ENCODE measurements around the gene ARPC1A.
"Not testable (repeated sequence)": the region's sequence is repeated elsewhere in the genome, so short reads cannot be mapped to it uniquely, and the experiment has no call there.

ARPC1A gene

DNA sequence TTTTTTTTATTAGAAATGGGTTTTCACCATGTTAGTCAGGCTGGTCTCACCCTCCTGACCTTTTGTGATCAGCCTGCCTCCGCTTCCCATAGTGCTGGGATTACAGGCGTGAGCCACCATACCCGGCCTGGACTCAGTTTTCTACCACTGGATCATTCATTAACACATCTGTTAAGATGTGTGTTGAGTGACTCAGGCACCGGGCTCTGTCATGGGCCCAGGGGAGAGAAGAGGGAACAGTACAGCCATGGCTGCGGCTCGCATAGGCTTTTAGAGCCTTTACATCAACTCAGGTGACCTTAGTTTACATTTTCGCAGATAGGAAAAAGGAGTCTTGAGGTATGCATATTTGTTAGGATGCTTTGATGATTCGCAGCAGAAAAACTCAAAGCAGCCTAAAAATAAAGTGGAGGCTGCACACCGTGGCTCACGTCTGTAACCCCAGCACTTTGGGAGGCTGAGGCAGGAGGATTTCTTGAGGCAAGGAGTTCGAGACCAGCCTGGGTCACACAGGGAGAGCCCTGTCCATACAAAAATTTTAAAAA lies 45.8 kb downstream of the ARPC1A start:
- DNase-seq, result no peak

DNA sequence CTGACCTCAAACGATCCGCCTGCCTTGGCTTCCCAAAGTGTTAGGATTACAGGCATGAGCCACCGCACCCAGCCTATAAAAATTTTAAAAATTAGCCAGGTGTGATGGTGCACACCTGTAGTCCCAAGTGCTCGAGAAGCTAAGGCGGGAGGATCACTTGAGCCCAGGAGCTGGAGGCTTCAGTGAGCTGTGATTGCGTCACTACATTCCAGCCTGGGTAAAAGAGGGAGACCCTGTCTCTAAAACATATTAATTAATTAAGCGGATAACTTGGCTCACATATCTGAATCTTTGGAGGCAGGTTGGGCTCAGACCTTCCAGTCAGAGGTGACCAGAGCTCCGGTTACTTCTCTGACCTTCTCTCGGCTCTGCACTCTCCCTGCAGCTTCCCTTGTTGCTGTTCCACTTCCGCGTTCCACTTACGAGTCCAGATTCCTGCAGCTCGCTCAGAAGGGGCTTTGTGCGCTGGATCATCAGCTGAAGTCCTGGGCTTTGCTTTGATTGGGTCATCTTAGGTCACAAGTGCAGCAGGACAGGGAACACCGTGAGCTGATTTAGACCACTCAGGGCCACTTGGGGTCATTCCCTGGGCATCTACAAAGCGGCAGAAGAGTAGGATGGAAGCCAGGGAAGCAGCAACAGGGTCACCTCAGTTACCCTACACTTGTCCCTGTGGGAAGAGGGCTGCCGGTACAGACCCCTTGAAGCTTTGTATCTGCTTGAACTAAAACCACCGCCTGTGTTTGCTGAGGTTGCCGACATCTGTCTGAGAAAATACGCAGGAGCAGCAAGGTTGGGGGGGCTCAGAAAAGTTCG lies 46.8 kb downstream of the ARPC1A start:
- no peak for DNase-seq

DNA sequence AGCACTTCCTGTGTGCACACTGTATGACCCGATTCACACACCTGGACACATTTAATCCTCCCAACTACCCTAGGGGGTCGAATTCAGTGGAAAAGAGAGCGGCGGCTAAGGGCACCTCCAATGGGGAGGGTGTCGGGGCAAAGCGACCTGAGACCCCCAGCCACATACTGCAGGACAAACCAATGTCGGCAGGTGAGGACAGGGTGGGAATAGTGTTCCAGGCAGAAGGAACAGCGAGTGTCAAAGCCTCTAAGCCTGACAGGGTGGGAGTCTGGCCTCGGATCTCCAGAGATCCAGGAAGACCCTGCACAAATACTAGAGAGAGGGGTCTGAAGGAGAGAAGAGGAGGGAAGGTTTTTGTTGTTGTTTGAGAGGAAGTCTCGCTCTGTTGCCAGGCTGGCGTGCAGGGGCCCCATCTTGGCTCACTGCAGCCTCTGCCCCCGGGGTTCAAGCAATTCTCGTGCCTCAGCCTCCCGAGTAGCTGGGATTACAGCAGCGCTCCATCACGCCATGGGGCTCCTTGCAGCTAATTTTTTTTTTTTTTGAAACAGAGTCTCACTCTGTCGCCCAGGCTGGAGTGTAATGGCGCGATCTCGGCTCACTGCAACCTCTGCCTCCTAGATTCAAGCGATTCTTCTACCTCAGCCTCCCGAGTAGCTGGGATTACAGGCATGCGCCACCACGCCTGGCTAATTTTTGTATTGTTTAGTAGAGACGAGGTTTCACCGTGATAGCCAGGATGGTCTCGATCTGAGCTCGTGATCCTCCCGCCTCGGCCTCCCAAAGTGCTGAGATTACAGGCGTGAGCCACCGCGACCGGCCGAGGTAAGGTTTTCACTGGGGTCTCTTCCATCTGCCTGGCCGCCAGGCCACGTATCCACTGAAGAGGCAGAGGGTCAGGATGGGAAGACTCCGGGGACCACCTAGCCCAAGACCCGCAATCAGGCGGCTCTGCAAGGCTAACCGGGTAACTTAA lies 47.7 kb downstream of the ARPC1A start:
- no peak for DNase-seq

DNA sequence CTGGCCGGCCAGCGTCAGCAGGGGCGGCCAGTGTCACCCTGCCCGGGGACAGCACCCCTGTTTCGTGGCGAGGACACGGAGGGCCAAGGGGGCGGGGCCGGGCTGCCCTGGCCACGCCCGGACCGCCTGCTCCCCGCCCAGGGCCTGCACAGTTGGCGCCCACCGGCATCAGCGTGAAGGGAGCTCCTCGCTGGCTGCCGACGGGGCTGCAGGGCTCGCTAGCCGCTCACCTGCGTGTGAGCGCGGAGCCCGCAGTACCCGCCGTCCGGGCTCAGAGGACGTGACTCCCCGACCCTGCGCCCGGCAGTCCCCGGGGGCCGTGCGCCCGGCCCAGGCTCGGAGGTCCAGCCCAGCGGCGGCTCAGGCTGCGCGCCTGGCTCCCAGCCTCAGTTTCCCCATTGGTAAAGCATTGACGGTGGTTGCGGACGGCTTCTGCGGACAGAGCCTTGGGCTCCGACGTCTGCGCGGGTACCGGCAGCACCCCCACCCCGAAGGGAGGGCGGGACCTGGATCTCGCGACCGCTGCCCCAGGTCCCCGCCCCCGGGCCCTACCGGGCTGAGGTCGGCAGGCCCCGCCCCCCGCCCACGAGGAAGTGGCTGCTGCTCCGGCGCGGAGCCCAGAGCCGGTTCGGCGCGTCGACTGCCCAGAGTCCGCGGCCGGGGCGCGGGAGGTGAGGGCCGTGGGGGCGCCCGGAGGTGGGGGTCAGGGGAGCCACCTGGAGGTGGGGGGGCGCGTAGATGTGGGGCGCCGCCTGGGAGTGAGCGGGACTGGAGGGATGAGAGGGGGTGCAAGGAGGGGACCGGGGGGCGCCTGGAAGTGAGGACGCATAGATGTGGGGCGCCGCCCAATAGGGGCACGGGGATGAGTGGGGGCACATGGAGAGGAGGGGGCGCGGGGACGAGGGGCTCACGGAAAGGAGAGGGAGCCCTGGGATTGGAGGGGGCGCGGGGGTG lies 48.7 kb downstream of the ARPC1A start, which contains the start of gene ARPC1B:
Gene ARPC1B (plus strand): TSS at position 620 of the 954 bp plus-strand sequence. CDS start 10,985 bp downstream, outside the sequence.
- DNase-seq, result peak; percentile 64 to 75

- peak; percentile 67 to 71 for DNase-seq
Measured at GRCh38 chr7:99375070-99375807, 49.5 kb downstream of the ARPC1A start.

DNA sequence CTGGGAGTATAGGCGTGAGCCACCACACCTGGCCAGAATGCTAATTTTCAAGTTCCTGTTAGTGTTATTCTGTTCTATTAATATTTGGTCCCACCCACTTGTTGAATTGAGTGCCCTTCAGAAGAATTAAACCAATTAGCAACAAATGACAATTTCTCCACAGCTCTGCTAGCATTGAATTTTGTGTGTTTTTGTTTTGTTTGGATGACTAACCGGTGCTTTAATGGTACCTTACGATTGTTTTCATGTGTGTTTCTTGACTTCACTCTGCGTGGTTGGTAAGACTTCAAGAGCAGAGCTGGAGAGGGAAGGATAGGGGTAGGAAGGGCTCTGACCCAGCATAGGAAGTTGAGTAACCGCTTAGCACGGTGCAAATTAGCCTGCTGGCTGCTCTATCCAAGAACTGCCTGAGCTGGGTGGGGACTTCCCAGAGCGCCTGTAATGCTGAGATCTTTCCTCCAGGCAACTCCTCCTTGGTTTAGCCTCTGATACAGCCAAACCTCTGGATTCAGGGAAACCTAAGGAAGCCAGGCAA lies 53.4 kb downstream of the ARPC1A start:
- DNase-seq, result peak; percentile 93 to 96

GRCh38 chr7:99379693-99380031 lies 54.0 kb downstream of the ARPC1A start:
- not testable (repeated sequence) for DNase-seq

DNA sequence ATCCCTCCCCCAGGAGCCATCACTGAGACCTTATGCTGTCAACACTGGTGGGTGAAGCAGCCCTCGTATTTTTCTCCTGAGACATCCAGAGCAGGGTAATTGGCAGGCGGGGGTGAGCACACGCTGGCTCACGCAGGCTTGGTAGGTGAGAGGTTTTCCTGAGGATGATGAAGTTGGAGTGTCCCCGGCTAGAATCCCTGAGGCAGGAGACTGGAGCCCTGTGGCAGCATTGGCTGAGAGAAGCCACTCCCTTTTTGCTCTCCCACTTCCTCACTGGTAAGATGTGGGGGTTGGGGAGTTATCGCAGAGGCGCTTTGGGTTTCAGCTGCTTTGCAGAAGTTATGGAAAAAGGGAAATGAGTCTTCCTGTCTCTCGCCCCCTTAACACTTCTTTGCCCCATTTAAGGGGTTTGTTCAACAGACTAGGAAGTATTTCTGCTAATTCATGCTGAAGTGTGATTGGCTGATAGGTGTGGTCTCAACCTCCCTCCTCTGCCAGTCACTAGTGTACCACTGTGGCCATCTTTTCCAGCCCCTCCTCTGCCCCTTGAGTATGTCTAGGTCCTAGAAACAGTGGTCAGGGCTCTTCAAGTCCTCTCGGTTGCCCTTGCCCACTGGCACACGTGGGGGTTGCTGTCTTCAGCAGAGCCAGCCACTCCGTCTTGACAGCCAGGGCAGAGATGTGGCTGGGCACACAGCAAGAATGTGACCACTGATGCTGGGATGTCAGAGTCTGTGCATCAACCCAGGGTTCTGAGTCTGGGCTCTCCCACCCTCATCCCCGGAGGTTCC lies 54.5 kb downstream of the ARPC1A start:
- DNase-seq, result peak; percentile 99

GRCh38 chr7:99380823-99381663 lies 55.3 kb downstream of the ARPC1A start:
- no peak for DNase-seq

DNA sequence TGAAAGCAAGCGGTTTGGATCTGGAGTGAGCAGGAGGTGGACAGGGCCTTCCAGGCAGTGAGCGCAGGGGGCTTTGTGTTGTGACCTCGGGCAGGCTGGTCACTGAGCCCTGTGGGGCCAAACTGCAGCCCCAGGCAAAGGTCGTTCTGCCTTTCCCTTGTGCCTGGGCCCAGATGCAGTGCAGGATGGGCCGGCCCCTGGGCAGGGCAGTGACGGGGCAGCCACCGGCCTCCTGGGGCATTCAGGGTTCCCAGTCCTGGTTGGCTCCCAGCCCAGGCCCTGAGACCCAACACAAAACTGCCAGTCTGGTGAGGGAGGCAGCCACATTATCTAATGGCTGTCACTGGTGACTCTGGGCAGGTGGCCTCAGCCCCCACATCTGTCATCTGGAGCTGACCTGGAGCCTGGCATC lies 56.0 kb downstream of the ARPC1A start:
- no peak for DNase-seq

DNA sequence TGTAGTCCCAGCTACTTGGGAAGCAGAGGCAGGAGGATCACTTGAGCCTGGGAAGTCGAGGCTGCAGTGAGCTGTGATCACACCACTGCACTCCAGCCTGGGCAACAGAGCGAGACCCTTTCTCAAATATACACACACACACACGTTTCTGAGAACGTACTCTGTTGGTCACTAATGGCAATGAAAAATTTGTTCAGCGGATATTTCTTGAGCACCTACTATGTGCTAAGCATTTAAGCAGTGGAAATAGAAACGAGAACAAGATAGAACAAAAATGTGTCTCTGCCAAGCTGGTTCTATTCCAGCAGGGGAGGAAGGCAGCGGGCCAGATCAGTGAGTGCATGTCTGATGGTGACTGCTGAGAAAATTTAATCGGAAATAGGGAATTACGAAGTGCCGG lies 57.5 kb downstream of the ARPC1A start:
- DNase-seq, result no peak

DNA sequence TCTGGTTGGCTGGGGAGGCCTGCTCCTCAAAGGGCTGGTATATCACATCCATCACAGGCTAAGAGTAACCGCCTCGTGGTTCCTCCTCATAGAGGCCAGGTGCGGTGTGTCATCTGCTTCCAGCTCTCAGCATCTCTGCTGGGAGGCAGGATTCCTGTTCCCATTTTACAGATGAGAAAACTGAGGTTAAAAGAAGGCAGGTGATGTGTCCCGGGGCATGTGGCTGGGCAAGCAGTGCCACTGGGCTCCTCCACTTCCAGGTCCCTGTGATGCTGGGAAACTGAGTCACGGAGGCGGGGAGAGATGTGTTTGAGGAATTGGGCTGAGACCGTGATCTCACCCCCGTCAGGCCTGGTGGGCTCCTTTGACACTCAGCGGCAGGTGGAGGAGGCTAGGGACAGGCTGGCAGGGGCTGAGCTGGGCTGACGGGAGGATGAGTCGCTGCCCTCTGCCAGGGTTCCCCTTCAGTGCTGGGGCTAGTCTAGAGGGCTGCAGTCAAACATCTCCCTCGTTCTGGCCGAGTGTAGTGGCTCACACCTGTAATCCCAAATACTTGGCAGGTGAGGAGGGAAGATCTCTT lies 58.2 kb downstream of the ARPC1A start:
- no peak for DNase-seq

GRCh38 chr7:99384523-99384922 lies 58.8 kb downstream of the ARPC1A start:
- DNase-seq, result no peak

DNA sequence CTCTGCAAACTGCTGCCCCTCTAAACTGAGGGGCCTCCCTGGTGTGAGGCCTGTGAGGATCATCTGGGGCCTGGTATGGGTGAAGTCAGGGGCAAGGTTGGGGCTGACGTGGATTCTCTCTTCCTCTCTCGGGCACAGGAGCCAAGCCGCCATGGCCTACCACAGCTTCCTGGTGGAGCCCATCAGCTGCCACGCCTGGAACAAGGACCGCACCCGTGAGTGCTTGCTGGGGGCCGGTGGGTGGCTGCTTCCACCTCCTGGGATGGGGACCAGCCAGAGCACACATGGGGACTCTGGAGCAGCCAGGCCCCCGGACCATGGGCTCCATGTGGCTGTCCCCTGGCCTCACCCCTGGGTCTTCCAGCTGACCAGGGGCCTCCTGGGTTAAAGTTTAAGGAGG lies 59.9 kb downstream of the ARPC1A start:
- no peak for DNase-seq

DNA sequence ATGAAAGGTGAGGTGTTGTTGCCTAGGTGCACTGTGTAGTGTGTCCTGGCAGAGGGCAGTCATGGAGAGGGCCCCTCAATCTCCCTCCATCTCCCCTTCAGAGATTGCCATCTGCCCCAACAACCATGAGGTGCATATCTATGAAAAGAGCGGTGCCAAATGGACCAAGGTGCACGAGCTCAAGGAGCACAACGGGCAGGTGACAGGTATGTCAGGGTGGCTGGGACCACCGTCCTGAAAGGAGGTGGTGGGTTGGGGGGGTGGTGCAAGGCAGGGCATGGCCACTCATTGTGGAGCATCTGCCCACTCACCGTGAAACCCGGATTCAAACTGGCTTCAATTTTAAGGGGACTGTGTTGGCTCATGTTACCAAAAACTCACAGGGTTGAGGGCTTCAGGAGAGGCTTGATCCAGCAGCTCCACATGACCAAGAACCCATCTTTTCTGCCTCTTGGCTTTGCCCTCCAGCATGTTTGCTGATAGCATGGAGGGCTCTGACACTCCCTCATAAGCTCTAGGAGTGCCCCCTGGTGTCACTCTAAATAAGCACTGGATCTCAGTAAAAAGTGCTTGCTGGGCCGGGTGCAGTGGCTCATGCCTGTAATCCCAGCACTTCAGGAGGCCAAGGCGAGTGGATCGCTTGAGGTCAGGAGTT lies 61.0 kb downstream of the ARPC1A start:
- peak; percentile 72 to 75 for DNase-seq

DNA sequence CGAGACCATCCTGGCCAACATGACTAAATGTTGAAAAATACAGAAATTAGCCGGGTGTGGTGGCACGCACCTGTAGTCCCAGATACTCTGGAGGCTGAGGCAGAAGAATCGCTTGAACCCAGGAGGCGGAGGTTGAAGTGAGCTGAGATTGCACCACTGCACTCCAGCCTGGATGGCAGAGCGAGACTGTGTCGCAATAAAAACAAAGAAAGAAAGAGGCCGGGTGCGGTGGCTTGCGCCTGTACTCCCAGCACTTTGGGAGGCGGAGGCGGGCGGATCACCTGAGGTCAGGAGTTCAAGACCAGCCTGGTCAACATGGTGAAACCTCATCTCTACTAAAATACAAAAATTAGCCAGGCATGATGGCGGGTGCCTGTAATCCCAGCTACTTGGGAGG lies 61.5 kb downstream of the ARPC1A start:
- DNase-seq, result not testable (repeated sequence)

- DNase-seq, result no peak
Measured at GRCh38 chr7:99387912-99388311, 62.2 kb downstream of the ARPC1A start.

DNA sequence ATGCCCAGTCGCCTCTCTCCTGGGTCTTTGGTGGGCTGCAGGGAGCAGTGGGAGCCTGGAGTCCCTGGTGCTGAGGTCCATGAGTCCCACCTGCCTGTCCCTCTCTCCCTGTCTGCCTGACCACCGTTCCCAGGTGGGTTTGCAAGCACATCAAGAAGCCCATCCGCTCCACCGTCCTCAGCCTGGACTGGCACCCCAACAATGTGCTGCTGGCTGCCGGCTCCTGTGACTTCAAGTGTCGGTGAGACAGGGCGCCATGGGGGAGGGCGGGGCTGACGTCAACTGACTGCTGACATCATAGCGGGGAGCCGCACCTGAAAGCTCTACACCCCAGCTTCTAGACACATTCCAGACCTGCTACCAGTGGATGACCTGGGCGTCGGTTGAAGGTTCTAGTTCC lies 64.1 kb downstream of the ARPC1A start:
- DNase-seq, result no peak

All from Kasumi-1 (cell line).